Germinal center (tissue), 1 donor: Measurements from ENCODE around the gene NPDC1.
A peak's percentile ranks its signal among the peaks of the same experiment; 100 is the strongest.

Experiments used
- DNase-seq: peaks from one replicate; pipeline ENCODE4 v3.0.0; 2012; ENCODE audit warnings: mixed read lengths, low spot score

NPDC1 gene

DNA sequence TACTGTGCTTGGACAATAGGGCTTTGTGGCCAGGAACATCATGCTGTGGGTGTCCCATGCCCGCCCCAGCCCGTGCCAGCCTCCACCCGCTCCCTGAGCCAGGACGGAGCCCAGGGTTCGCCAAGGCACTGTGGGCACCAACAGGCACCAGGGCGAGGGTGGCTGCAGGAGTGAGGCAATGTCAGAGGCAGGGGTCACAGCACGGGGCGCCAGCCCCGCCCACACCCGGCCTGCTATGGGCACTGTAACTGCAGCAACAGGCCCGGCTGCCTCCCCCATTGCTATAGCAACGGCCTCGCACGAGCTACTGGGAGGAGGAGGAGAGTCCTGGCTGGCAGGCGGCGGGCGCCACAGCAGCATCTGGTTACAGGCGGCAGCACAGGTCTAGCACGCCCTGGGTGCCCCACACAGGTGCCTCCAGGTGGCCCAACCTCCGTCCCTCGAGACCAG, 20.4 kb downstream of the NPDC1 start:
- peak; percentile 45 for DNase-seq

DNA sequence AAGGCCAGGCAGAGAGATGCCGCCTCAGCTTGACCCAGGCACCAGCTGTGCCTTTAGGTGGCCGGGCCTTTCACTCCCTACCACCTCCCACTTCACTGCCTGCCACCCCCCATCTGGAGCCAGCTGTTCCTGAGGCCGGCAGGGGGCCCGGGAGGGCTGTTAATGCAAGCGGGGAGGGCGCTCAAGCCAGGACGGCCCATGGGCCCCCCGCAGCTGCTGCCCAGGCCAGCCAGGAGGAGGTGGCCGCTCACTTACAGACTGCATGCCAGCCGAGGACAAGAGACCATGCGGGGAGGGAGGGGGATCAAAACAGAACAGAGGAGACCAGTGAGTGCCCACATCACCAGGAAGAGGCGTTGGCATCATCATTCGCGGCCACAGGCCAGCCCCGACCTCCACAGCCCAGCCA, 22.4 kb downstream of the NPDC1 start:
- DNase-seq: no peak

DNA sequence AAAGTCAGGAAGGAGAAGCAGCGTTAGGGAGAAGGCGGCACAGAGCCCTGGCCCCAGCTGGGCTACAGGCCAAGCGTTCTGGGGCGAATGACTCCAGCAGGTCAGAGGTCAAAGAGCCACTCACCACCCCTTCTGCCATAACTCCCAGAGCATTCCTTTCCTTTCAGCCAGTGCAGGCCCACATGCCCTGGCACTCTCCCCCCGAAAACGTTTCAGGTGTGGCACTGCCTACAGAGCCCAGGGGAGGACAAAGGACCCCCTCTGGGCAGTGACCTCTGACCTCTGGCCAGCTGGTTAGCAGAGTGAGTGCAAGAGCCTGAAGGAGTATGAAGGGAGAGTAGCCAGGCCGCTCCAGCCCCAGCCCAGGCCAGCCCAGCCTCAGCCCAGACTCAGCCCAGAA, 22.8 kb downstream of the NPDC1 start:
- DNase-seq: no peak

DNA sequence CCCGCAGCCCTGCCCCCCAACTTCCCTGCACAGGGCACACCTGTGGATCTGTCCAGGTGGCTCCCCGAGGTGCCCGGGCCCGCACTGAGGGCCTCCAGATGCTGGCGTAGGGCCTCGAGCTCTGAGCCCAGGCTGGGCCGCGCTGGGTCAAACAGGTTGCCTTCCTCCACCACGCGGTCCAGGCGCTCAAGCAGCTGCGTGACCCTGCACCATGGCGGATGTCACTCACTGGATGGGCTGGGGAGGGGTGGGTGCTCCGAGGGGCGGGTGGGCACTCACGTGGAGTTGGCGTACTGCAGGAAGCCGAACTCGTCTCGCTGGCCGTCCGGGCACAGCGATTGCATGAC, 23.3 kb downstream of the NPDC1 start:
- no peak for DNase-seq

DNA sequence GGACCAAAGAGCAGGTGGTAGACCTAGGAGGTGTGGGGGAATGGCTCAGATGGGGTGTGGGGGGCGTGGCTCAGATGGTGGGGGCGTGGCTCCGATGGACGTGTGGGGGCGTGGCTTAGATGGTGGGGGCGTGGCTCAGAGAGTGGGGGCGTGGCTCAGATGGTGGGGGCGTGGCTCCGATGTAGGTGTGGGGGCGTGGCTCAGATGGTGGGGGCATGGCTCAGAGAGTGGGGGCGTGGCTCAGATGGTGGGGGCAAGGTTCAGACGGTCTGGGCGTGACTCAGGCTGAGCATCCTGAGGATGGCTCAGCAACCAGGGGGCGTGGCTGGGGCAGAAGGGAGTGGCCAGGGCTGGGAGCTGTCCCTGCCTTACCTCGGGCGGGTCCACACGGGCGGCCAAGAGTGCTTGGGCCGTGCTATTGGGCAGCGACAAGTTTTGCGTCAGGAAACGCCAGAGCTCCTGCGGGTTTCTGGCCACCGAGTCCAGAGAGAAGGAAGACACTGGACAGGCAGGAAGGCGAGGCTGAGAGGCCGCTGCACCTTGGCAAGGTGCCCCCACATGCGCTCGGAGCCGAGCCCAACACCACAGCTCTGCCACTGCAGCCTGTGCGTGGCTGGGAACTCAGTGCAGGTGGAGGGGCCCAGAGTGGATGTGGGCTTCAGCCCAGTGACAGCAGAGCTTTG, 23.9 kb downstream of the NPDC1 start:
- peak; percentile 63 for DNase-seq

DNA sequence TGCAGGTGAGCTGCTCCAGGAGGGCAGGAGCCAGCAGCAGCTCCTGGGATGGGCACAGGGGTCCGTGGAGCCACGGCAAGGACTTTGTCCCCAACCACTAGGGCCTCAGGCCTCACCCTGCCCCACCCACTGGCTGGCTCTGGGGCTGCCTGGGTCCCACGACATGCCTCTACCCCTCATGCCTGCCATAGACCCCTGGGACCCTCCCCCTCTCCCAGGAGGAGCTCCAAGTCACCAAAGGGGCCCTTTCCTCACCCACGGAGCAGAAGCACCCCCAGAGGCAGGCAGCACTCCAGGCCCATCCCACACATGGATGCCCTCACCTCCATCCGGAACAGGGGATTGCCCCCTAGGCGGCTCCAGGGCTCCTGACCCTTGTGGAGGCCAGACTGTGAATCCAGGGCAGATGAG, 24.4 kb downstream of the NPDC1 start:
- DNase-seq: no peak

DNA sequence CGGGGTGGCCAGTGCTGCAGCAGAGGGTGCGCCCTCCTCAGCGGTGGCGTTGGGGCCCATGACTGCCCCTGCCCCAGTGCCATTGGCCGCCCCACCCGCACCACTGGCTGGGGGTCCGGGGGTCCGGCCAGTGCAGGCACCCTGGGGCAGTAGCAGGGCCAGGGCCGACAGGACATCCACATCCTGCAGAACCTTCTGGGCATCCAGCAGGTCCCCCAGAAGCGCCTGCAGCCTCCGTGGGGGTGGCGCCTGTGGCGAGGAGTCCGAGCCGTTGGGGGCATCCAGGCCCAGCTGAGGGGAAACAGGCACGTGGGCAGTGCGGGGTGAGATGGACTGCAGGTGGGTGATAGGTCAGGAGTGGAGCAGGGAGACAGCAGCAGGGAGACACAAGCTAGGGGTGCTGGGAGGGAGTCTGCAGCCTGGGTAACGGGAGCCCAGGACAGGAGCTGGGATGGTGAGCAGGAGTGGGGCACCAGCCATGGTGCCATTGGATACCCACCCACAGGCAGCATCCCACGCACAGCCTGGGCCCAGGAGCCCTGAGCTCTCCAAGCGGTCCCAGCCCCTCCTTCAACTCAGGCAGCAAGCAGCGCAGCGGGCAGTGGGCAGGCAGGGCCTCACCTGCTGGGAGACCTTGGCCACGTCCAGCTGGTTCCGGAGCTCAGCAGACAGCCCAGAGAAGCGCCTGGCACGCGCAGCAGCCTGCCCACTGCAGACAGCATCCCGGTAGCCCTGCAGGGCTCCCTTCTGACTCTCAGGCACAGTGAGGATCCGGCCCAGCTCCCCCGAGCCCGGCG, 25.0 kb downstream of the NPDC1 start:
- no peak for DNase-seq

DNA sequence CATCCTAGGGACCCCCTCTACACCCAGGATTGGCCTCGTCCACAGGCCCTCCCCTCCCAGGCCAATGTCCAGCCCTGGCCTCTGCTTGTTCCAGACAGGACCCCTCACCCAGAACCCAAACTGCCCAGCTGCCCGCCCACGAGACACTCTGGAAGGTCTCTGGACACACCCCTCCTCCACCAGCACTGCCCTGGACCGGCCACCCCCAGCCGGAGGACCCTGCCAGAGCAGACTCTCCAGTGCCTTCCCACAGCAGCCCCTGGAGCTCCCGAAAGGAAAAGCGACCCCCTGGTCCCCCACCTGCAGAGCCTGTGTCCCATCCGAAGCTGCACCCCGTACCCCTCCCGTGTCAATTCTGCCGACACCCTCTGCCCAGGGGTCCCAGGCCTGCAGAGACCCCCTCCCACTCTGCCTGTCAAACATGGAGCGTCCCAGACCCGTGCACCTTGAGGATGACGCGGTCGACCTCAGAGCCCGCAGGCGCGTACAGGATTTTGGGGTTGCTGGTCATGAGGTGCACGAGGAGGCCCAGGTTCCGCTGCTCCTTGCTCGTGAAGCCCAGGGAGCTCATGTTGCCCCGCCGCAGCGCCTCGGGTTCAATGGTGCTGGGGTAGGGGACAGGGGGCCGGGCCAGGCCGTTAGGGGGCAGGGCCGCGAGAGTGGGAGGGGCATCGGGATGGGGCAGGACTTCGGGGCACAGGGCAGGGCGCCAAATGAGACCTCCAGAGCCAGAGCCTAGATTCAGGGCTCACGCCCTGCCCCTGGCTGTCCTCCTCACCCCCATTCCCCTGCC, 25.9 kb downstream of the NPDC1 start:
- DNase-seq: no peak

DNA sequence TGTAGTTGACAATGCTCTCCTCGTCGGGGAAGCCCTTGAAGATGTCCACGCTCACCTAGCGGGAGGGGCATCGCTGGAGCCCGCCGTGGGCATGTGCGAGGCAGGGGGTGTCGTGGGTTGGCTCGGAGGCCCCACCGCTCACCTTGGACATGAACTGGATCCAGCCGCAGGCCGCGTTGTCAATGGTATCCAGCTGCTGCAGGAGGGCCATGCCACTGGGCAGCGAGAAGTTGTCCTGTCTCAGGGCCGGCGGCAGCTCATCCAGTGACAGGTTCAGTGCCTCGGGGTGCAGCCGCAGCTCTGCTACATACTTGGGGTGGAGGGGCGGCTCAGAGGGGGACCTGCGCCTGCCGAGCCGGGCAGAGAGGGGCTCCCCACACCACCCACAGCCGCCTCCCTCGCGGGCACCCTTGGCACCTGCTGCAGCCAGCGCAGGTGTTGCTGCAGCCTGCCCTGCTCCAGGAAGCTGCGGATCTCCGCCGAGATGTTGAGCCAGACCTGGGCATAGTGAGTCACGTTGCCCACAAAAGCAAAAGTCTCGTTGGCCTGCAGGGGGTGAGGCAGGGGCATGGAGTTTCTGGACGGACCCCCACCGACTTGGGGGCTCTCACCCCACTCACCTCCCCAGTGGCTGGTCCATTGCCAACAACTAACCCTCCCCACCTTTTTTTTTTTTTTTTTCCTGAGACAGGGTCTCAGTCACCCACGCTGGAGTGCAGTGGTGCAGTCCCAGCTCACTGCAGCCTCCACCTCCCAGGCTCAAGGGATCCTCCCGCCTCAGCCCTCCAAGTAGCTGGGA, 27.0 kb downstream of the NPDC1 start:
- DNase-seq: no peak

DNA sequence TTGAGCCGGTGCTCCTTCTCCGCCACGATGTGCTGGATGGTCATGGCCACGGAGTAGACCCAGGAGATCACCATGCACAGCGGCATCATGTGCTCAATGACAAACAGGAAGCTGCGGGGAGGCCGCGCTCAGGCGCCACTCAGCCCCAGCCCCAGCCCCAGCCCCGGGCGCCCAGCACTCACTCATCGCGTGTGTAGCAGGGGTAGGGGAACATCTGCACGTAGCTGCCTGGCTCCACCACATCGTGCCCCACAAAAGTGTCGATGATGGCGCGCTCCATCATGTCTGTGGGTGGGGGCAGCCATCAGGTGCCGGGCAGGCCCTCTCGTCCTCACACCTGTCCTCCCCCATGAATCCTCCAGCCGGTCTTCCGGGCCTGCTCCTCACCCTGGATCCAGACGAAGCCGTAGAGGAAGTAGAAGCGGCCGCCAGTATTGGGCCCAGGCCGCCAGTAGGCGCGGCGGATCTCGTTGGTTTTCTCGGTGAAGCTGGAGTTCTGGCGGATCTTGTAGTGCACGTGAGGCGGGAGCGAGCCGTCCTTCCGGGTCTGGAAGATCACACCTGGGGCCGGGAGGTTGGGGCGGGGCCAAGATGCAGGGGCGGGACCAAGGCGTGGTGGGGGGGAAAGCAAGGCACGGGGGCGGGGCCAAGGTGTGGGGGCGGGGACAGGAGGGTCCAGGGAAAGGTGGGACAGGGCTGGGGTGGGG, 28.0 kb downstream of the NPDC1 start:
- no peak for DNase-seq

DNA sequence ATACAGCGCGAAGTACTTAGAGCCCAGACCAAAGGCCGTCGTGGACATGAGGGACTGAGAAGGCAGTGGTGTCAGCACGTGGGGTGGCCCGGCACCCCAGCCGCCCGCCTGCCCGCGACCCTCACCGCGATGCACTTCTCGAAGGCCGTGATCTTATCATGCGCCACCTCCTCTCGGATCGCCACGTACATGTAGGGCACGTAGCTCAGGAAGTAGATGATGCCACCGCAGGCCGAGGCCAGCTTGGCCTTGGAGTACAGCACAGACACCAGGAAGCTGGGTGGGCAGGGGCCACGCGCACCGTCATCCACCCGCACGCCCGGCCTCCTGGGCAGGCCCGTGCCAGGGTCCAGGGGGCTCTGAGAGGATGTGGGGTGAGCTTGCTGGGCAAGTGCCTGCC, 28.9 kb downstream of the NPDC1 start:
- no peak for DNase-seq

DNA sequence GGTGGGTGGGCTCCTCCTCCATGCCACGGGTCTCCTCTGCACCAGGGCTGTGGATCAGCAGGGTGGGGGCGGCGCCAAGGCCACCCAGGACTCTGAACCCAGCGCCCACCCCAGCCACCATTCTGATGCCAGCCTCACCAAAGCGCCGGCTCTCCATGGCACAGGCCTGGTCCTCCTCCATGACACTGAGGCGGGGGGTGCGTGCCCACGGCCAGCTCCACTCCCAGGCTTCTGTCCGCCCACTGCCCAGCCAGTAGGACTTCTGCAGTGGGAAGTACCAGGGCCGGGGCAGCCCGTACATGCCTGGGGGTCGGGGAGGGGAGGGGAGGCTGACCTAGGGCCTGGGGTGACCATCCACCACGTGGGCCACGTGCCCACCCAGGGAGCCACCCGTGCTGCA, 29.5 kb downstream of the NPDC1 start:
- no peak for DNase-seq

DNA sequence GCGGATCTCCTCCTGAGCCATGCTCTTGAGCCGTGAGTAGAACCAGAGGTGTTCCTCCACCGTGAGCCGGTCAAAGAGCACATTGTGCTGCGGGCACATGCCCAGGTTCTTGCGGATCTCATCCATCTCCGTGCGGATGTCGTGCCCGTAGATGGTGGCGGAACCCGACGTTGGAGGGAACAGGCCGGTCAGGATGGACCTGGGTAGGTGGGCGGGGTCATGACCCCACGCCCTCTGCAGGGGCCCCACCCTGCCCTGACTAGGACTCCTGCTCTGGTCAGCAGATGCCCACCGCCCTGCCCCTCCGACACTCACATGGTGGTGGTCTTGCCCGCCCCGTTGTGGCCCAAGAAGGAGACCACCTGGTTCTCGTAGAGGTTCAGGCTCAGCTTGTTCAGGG, 30.0 kb downstream of the NPDC1 start:
- no peak for DNase-seq

DNA sequence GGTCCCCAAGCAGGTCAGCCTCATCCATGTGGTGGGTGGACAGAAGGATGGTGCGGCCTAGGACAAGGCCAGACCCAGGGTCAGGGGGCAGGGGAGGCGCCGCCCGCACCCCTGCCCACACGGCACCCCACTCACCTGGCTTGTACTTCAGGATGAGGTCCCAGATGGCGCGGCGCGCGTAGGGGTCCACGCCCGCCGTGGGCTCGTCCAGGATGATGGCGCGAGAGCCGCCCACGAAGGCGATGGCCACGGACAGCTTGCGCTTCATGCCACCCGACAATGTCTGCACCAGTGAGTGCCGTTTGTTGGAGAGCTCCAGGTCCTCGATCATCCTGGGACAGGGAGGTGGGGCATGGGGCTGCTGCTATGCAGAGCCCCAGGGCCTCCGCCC, 30.4 kb downstream of the NPDC1 start:
- no peak for DNase-seq

DNA sequence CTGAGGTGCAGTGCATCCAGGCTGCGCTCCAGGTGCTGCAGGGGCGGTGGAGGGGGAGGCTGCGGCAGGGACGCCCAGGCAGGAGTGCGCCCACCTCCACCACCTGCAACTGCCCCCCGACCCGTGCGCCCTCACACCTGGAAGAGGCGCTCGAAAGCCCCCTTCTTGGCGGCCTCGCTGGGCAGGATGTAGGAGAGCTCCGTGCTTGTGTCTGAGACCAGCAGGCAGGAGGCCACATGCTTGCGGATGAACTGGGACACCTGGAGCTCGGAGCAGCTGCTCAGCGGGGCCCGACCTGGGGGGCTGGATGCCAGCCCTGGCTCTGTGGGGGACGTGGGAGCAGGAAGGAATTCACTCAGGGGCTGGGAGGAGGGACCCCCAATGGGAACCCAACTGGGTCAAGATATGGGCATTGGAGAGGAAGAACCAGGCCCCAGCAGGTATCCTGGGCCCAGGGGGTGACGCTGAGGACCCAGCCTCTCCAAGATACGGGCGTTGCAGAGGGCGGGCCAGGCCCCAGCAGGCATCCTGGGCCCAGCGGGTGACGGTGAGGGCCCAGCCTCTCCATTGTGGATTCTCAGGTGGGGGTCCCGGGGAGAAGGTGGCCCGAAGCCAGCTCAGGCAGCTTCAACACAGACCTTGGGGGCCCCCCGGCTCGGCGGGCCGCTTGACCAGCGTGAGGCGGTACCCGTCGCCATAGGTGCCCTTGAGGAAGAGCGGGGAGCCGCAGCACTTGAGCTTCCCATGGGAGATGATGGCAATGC, 31.0 kb downstream of the NPDC1 start:
- DNase-seq: no peak

DNA sequence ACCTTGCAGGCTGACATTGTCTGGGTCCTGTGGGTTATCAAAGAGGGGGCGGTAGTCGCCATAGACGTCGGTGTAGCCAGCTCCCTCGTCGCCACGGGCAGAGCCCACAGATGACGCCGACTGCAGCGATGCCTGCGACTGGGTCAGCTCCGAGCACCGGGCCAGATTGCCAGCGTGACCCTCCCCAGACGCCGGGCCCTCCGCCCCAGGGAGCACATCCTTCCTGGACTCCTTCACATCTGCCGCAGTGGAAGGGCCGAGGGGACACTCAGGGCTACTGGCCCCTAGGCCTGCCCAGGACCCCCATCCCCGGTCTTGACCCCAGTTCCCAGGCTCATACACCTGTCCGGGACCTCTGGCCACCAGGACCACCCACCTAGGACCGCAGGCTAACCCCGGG, 31.8 kb downstream of the NPDC1 start:
- DNase-seq: no peak

DNA sequence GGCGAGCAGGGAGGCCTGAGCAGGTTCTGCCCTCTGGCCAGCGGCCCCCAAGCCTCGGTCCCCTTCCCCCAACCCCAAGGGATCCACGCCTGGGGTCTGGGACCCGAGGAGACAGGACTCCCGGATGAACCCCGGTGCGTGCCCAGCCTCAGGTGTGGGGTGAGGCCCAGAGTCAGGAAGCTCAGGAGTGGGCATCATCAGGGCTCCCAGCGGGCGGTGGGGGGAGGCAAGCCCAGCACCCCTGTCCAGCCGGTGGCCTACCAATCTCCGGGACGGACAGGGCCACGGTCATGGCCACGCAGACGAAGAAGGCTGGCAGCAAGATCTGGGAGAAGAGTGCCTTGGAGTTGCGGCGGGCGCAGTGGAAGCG, 32.4 kb downstream of the NPDC1 start:
- DNase-seq: no peak

DNA sequence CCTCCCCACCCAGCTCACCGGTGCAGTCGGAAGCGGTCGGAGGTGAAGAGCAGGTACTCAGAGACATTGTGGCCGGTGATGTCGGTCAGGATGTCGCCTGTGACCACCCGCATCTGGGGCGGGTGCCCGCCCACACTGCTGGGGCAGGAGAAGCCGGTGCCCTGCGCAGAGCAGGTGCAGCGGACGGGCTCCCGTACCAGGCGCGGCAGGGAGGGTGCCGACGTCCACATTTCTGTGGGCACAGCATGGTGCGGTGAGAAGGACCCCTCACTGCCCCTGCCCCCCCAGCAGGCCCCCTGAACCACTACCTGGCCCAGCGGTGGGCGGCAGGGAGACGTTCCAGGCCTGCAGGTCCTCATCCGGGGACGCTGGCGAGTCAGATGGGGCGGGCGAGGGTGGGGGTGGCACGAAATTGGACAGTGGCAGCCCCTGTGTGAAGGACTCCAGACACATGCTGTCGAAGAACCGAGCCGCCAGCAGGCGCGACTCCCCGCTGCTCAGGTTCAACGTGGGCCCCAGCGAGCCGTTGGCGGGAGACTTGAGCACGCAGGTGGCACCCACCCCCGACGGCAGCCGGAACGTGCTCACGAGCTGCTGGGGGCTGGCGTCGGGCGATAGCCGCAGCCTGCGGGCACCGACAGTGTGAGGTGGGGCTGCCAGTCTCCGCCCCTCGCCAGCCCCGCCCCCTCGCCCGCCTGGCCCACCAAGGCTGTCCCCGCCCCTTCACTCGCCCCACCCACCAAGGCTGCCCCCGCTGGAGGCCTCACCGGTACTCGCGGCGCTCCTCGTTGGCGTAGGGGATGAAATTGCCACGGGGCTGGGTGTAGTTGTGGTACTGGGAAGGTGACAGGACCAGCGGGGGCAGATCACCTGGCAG, 33.0 kb downstream of the NPDC1 start:
- DNase-seq: no peak

DNA sequence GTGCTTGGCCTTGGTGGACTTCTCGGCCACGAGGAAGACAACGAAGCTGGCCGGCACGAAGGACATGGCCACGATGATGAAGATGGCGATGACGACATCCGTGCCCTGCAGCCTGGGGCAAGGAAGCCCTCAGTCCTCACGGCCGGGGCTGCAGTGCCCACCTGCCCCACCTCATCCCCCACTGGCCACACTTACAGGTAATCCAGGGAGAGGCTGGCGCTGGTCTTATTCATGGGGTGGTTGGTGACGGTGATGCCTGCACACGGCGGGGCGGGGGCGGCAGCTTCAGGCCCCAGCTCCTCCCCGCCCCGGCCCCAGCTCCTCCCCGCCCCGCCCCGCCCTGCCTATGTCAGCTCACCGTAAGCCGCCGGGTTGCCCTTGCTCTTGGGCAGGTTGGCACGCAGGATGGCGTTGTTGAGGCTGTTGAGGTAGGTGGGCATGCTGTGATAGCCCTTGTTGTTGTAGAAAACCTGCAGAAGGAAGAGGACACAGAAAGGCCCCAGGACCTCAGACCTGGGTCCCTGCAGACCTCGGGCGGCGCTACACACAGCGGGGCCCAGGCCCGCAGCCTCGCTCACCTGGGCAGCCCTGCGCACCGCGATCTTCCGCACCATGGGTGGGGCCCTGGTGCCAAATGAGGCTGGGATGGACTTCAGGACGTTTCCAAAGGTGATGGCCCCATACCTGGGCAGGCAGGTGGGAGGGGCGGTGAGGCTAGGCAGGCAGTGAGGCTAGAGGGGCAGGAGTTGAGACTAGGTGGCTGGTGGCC, 33.9 kb downstream of the NPDC1 start:
- no peak for DNase-seq
